Activated CD4-positive, CD25-positive, alpha-beta regulatory T cell treated with anti-CD3 and anti-CD28 coated beads, Interleukin-2, amount 50 U/mL, for 16 hours (primary cell): ENCODE measurements around the gene RNF4.
A peak's percentile ranks its signal among the peaks of the same experiment; 100 is the strongest.

Experiments
- DNase-seq: peaks from one replicate; pipeline ENCODE4 v3.0.0-alpha.2; 2020; ENCODE audit warnings: low read depth, low spot score

Gene RNF4

GRCh38 chr4:2437475-2438215, 31.3 kb upstream of the RNF4 start:
- DNase-seq, result no peak

- no peak for DNase-seq
Observed at GRCh38 chr4:2438822-2439718, 29.8 kb upstream of the RNF4 start.

GRCh38 chr4:2441393-2442174, 27.3 kb upstream of the RNF4 start:
- DNase-seq, result peak; percentile 48

GRCh38 chr4:2442175-2442993, 26.5 kb upstream of the RNF4 start:
- no peak for DNase-seq

- no peak for DNase-seq
Observed at GRCh38 chr4:2443061-2443730, 25.7 kb upstream of the RNF4 start.

- no peak for DNase-seq
Observed at GRCh38 chr4:2443956-2444740, 24.8 kb upstream of the RNF4 start.

GRCh38 chr4:2445130-2445529, 23.8 kb upstream of the RNF4 start:
- no peak for DNase-seq

- DNase-seq, result no peak
Observed at GRCh38 chr4:2445571-2445970, 23.3 kb upstream of the RNF4 start.

- no peak for DNase-seq
Observed at GRCh38 chr4:2446656-2447564, 22.0 kb upstream of the RNF4 start.

- DNase-seq, result no peak
Observed at GRCh38 chr4:2448589-2448988, 20.3 kb upstream of the RNF4 start.

GRCh38 chr4:2449051-2449450, 19.9 kb upstream of the RNF4 start:
- DNase-seq, result no peak

GRCh38 chr4:2449511-2450392, 19.2 kb upstream of the RNF4 start:
- no peak for DNase-seq

GRCh38 chr4:2450394-2451035, 18.4 kb upstream of the RNF4 start:
- no peak for DNase-seq

- no peak for DNase-seq
Observed at GRCh38 chr4:2451036-2451520, 17.8 kb upstream of the RNF4 start.

GRCh38 chr4:2451821-2452785, 16.8 kb upstream of the RNF4 start:
- DNase-seq, result no peak
